ENCODE results near the gene VWC2L. TPM values are rescaled to one million over a fixed set of nuclear protein-coding genes. Genes with fewer than 3 reads are reported as not detected.

The VWC2L gene
- total and polyA plus RNA-seq, 2 donors (not counting 1 experiment from before 2014, with no cell fraction given) = not detected

DNA sequence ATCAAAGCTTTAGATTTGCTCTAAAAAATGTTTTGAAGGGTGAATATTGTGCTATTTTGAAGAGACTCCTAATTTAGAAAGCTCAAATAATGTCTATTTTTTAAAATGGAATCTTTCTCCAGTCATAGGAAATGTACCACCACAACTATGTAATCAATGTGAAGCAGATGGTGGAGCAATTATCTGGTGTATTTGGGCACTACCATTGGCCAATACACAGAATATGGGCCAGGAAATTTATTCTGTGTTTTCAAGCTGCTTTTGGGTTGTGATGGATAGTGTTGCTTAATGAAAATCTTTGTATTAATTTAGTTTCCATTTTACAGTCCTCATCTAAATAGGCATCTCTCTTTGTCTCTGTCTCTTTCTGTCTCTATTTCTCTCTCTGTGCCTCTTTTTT is 17.1 kb upstream of the VWC2L start:
- Histone ChIP-seq H3K4me2 (replicated peaks; ENCODE audit: low read depth, low read length, poor library complexity, severe bottlenecking) (no peak overlapping the region), H3K9me3 (ENCODE audit: control extremely low read depth in 1 of 3, control insufficient read depth in 2 of 3, insufficient read depth in 1 of 3, low read length in 2 of 3) (no peaks in the 10 kb centered on the region), H3K4me3 (ENCODE audit: control extremely low read depth in 1 of 5, extremely low read depth in 1 of 5, insufficient read depth in 1 of 5, low read depth in 2 of 5, low read length in 4 of 5) (no peak overlapping the region), H3K79me2 (ENCODE audit: control insufficient read depth, insufficient read depth, low read length) (no peaks in the 10 kb centered on the region), H3K4me1 (ENCODE audit: control insufficient read depth in 2 of 2, insufficient read depth in 2 of 2, low read length in 2 of 2) (no peaks in the 10 kb centered on the region), H3K27me3 (replicated peaks in 1 of 4; ENCODE audit: control extremely low read depth in 1 of 4, control insufficient read depth in 3 of 4, insufficient read depth in 4 of 4, low read length in 3 of 4) (no peaks in the 10 kb centered on the region), H4K20me1 (ENCODE audit: control insufficient read depth, insufficient read depth, low read length, poor library complexity, severe bottlenecking) (no peaks in the 10 kb centered on the region), H3K36me3 (replicated peaks in 1 of 2; ENCODE audit: control extremely low read depth in 1 of 2, control insufficient read depth in 1 of 2, extremely low read depth in 1 of 2, insufficient read depth in 2 of 2, low read length in 1 of 2) (no peaks in the 10 kb centered on the region), H2AFZ (ENCODE audit: insufficient read depth, low read depth, low read length, poor library complexity, severe bottlenecking) (no peak overlapping the region), H3K27ac (ENCODE audit: low read length in 2 of 2) (no peak overlapping the region), H3K9ac (ENCODE audit: low read length) (no peak overlapping the region)
- ChIA-PET POLR2A (no interaction called here), CTCF (no interaction called here)
- ATAC-seq (ENCODE audit: low read depth) (no peak), DNase-seq (no peak)
- H3K27me3 Mint-ChIP-seq = no peaks in the 10 kb centered on the region
- no peak overlapping the region for H3K4me3 Mint-ChIP-seq
- H3K4me1 Mint-ChIP-seq = no peaks in the 10 kb centered on the region
- H3K9me3 Mint-ChIP-seq (ENCODE audit: insufficient read depth) = no peaks in the 10 kb centered on the region
- intact Hi-C loops (cut with micrococcal nuclease) = no loop called here
- TF ChIP-seq, protein P1, sequence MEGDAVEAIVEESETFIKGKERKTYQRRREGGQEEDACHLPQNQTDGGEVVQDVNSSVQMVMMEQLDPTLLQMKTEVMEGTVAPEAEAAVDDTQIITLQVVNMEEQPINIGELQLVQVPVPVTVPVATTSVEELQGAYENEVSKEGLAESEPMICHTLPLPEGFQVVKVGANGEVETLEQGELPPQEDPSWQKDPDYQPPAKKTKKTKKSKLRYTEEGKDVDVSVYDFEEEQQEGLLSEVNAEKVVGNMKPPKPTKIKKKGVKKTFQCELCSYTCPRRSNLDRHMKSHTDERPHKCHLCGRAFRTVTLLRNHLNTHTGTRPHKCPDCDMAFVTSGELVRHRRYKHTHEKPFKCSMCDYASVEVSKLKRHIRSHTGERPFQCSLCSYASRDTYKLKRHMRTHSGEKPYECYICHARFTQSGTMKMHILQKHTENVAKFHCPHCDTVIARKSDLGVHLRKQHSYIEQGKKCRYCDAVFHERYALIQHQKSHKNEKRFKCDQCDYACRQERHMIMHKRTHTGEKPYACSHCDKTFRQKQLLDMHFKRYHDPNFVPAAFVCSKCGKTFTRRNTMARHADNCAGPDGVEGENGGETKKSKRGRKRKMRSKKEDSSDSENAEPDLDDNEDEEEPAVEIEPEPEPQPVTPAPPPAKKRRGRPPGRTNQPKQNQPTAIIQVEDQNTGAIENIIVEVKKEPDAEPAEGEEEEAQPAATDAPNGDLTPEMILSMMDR (IDR thresholded peaks at IDR 0.05) = no peak
- no peak for TF ChIP-seq EZH2 (IDR thresholded peaks at IDR 0.05; ENCODE audit: borderline replicate concordance, insufficient read depth, low read depth, low read length, poor library complexity, severe bottlenecking)
- no peak overlapping the region for H3K27ac Mint-ChIP-seq

DNA sequence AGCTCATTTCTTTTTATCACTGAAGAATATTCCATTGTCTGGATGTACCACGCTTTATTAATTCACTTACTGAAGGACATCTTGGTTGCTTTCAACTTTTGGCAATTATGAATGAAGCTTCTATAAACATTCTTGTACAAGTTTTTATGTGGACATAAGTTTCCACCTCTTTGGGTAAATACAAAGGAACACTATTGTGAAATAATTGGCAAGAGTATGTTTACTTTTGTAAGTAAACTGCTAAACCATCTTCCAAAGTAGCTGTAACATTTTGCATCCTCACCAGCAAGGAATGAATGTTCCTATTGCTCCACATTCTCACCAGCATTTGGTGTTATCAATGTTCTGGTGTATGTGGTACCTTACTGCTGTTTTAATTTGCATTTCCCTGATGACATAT is 15.8 kb upstream of the VWC2L start:
- Histone ChIP-seq H2AFZ (ENCODE audit: insufficient read depth, low read depth, low read length, poor library complexity, severe bottlenecking) (no peak overlapping the region), H3K27ac (ENCODE audit: low read length in 2 of 2) (no peak overlapping the region), H3K4me2 (replicated peaks; ENCODE audit: low read depth, low read length, poor library complexity, severe bottlenecking) (no peak overlapping the region), H4K20me1 (ENCODE audit: control insufficient read depth, insufficient read depth, low read length, poor library complexity, severe bottlenecking) (no peaks in the 10 kb centered on the region), H3K79me2 (ENCODE audit: control insufficient read depth, insufficient read depth, low read length) (no peaks in the 10 kb centered on the region), H3K27me3 (replicated peaks in 1 of 4; ENCODE audit: control extremely low read depth in 1 of 4, control insufficient read depth in 3 of 4, insufficient read depth in 4 of 4, low read length in 3 of 4) (no peaks in the 10 kb centered on the region), H3K36me3 (replicated peaks in 1 of 2; ENCODE audit: control extremely low read depth in 1 of 2, control insufficient read depth in 1 of 2, extremely low read depth in 1 of 2, insufficient read depth in 2 of 2, low read length in 1 of 2) (no peaks in the 10 kb centered on the region), H3K9me3 (ENCODE audit: control extremely low read depth in 1 of 3, control insufficient read depth in 2 of 3, insufficient read depth in 1 of 3, low read length in 2 of 3) (no peaks in the 10 kb centered on the region), H3K9ac (ENCODE audit: low read length) (no peak overlapping the region), H3K4me1 (ENCODE audit: control insufficient read depth in 2 of 2, insufficient read depth in 2 of 2, low read length in 2 of 2) (no peaks in the 10 kb centered on the region), H3K4me3 (ENCODE audit: control extremely low read depth in 1 of 5, extremely low read depth in 1 of 5, insufficient read depth in 1 of 5, low read depth in 2 of 5, low read length in 4 of 5) (no peak overlapping the region)
- Mint-ChIP-seq H3K4me3 (no peak overlapping the region), H3K27me3 (no peaks in the 10 kb centered on the region), H3K9me3 (ENCODE audit: insufficient read depth) (no peaks in the 10 kb centered on the region), H3K4me1 (no peaks in the 10 kb centered on the region), H3K27ac (no peak overlapping the region)
- WGBS (ENCODE audit: insufficient coverage) = no CpG with 5 or more reads among the region's 1 CpG
- intact Hi-C loops (cut with micrococcal nuclease) = no loop called here
- POLR2A ChIA-PET = no interaction called here
- DNase-seq (no peak), ATAC-seq (ENCODE audit: low read depth) (no peak)
- CTCF ChIA-PET = no interaction called here
- TF ChIP-seq, protein P1 (IDR thresholded peaks at IDR 0.05) = no peak
- no peak for TF ChIP-seq EZH2 (IDR thresholded peaks at IDR 0.05; ENCODE audit: borderline replicate concordance, insufficient read depth, low read depth, low read length, poor library complexity, severe bottlenecking)

All from B cell (primary cell).